Thymus (tissue), 11 donors: ENCODE results near the gene NLRP9. TPM values are rescaled to one million over a fixed set of nuclear protein-coding genes. Genes with fewer than 3 reads are reported as not detected.

ENCODE experiments used
- DNase-seq, 9 donors: peaks; one replicate each; pipeline ENCODE4 v3.0.0-alpha.2; 2013; ENCODE audit warnings: low spot score in 9 of 9, low read depth in 6 of 9, missing footprints in 1 of 9
- H3K27ac ChIP-seq, 2 donors: one replicate each; pipeline ENCODE4 v1.5.1; 2013; ENCODE audit warnings: control low read depth in 1 of 2, low read depth in 1 of 2, low read length in 1 of 2, mild to moderate bottlenecking in 1 of 2, moderate library complexity in 1 of 2
- H3K27me3 ChIP-seq, 2 donors: one replicate each; pipeline ENCODE4 v1.5.1; 2013; ENCODE audit warnings: low read length in 1 of 2; ENCODE audit not compliant: control insufficient read depth in 2 of 2, insufficient read depth in 1 of 2
- H3K36me3 ChIP-seq, 2 donors: one replicate each; pipeline ENCODE4 v1.5.1; 2013; ENCODE audit warnings: low read length in 1 of 2, mild to moderate bottlenecking in 1 of 2, moderate library complexity in 1 of 2; ENCODE audit not compliant: control insufficient read depth in 2 of 2, insufficient read depth in 2 of 2
- H3K4me1 ChIP-seq, 2 donors: one replicate each; pipeline ENCODE4 v1.5.1; 2013; ENCODE audit warnings: low read length in 2 of 2; ENCODE audit not compliant: control insufficient read depth in 2 of 2, insufficient read depth in 2 of 2
- H3K4me3 ChIP-seq, 2 donors: one replicate each; pipeline ENCODE4 v1.5.1; 2013; ENCODE audit warnings: low read length in 2 of 2, control low read depth in 1 of 2, mild to moderate bottlenecking in 1 of 2
- H3K9me3 ChIP-seq, 2 donors: one replicate each; pipeline ENCODE4 v1.5.1; 2013; ENCODE audit warnings: low read length in 1 of 2, mild to moderate bottlenecking in 1 of 2; ENCODE audit not compliant: control insufficient read depth in 2 of 2, insufficient read depth in 1 of 2
- WGBS: extraction: QIAGEN DNeasy Blood & Tissue Kit; methylation state at CpG from one replicate; pipeline ENCODE4 v1.1.7; 2013; 5-methylcytosine and 5-hydroxymethylcytosine counted together
- polyA plus RNA-seq: library from polyadenylated mRNA; stranded (reverse); fragments of 200-250 nt; gene quantifications from one replicate; pipeline ENCODE4 v1.2.3, GENCODE V29; 2013
- total RNA-seq: library from RNA; stranded (reverse); fragments of 120-200 nt; gene quantifications from one replicate; pipeline ENCODE4 v1.2.4, GENCODE V29; 2013
- donor health status: healthy.

Gene NLRP9
- total and polyA plus RNA-seq, 2 donors, result 0.02 TPM; not detected in 1

DNA sequence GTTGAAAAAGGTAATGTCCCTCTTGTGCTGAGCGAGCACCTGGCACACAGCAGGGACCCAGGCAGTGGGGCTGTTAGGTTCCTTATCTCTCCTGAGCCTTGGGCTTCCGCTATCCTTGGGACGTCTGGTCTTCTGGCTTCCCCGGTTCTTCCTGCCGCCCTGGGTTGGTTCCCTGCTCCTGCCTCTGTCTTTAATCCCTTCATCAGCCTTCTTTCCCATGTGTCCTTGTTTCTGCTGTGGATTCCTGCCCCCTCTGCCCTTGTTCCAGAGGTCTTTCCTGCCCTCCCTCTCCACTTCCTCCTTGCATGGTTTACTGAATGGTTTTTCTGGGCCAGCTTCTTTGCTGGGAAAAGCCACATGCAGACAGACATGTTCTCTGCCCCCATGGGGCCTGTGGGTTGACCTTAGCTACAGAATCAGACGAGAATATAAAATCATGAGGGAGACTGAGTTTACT lies 60.6 kb downstream of the NLRP9 start:
- DNase-seq, result no peak
- Histone ChIP-seq H3K27me3 (no peaks in the 10 kb centered on the region), H3K9me3 (no peaks in the 10 kb centered on the region), H3K4me3 (no peak overlapping the region), H3K27ac (peak overlapping the region in 1 of 2 donors; percentile 26), H3K4me1 (peaks cover 15 to 19% of the 10 kb centered on the region in 2 donors), H3K36me3 (peaks cover 44 to 50% of the 10 kb centered on the region in 2 donors)
- 96% methylated on average over 6 of the region's 6 CpGs for WGBS

DNA sequence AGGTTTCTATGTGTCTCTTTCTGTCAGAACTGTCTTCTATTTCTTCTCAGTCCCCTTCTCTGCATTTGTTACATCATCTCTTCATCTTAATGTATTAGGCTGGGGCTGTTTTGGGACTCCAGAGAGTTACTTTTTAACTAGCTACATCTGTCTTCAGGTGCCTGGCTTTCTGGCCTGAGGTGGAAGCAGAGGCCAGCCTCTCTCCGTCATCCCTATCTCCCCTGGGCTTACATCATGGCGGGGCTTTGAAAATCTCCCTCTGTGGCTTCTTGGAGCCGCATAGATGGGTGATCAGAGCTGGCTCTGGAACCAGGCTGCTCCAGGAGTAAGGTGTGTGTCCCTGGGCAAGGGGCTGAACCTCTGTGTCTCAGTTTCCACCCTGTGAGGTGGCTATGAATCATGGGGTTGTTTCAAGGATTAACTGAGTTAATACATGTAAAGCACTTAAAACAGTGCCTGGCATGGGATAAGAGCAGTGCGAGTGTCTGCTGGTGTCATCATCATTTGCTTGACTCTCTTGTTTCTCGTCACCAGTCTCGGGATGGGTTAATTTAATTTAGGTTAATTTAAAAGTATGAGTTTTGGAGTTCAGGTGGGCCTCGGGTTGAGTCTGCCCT lies 61.2 kb downstream of the NLRP9 start:
- no peaks in the 10 kb centered on the region for H3K9me3 ChIP-seq
- peaks cover 15 to 19% of the 10 kb centered on the region in 2 donors for H3K4me1 ChIP-seq
- no peak overlapping the region for H3K4me3 ChIP-seq
- WGBS, result 96% methylated on average over 7 of the region's 7 CpGs
- H3K27ac ChIP-seq, result no peak overlapping the region
- H3K27me3 ChIP-seq, result no peaks in the 10 kb centered on the region
- no peak for DNase-seq
- peaks cover 43 to 45% of the 10 kb centered on the region in 2 donors for H3K36me3 ChIP-seq

DNA sequence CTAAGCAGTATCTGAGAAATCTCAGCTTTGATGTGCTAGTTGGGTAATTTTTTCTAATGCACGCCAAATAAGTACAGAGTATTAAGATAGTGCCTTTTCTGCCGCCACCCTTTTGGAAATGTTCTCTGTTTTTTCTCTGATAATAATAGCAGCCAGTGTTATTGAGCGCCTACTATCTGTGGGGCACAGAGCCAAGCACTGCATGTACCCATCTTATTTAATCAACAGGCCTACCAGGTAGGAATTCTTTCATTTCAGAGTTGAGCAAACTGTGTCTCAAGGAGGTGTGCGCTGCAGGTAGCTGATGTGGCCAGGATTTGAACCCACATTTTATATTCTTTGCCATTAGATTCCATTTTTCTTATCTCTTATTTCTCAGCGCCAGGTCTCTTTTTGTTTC lies 61.8 kb downstream of the NLRP9 start:
- H3K27ac ChIP-seq, result no peak overlapping the region
- DNase-seq, result no peak
- WGBS, result 96% methylated on average over 5 of the region's 5 CpGs
- H3K4me1 ChIP-seq, result peaks cover 15 to 19% of the 10 kb centered on the region in 2 donors
- H3K4me3 ChIP-seq, result no peak overlapping the region
- H3K27me3 ChIP-seq, result no peaks in the 10 kb centered on the region
- no peaks in the 10 kb centered on the region for H3K9me3 ChIP-seq
- peaks cover 39 to 47% of the 10 kb centered on the region in 2 donors for H3K36me3 ChIP-seq

DNA sequence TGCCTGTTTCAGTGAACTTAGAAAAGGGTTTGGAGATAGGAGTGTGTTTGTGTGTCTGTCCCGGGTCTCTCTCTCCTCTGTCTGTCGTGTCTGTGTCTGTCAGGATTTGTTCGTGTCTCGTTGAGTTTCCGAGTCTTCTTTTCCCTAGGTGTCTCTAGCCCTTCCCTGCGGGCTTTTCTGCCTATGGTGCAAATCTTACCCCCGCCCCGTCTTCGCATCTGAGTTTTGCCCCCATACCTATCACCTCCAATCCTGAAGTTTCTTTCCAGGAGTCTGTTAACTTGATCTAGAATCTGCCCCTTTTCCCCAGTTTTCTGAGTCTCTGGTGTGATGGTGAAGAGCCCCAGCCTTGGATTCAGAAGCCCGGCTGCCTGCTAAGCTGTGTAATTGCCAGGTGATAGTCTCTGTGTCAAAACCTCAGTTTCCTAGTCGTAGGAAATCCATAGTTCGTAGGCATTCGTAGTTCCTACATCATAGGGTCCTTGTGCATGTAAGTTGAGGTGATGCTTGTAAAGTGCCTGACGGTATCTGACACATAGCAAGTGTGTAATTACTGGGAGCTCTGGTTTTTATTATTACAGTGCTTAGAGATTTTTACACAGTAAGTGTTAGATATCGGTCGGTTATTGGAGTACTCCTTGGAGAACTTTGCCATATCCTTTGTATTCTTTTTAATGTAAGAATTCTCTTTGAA lies 62.4 kb downstream of the NLRP9 start:
- DNase-seq, result no peak
- Histone ChIP-seq H3K36me3 (peaks cover 35 to 47% of the 10 kb centered on the region in 2 donors), H3K27me3 (no peaks in the 10 kb centered on the region), H3K4me1 (peaks cover 15 to 19% of the 10 kb centered on the region in 2 donors), H3K9me3 (no peaks in the 10 kb centered on the region), H3K4me3 (peak overlapping the region; percentile 71 to 95), H3K27ac (peak overlapping the region; percentile 17 to 90)
- WGBS, result 23% methylated on average over 16 of the region's 16 CpGs

DNA sequence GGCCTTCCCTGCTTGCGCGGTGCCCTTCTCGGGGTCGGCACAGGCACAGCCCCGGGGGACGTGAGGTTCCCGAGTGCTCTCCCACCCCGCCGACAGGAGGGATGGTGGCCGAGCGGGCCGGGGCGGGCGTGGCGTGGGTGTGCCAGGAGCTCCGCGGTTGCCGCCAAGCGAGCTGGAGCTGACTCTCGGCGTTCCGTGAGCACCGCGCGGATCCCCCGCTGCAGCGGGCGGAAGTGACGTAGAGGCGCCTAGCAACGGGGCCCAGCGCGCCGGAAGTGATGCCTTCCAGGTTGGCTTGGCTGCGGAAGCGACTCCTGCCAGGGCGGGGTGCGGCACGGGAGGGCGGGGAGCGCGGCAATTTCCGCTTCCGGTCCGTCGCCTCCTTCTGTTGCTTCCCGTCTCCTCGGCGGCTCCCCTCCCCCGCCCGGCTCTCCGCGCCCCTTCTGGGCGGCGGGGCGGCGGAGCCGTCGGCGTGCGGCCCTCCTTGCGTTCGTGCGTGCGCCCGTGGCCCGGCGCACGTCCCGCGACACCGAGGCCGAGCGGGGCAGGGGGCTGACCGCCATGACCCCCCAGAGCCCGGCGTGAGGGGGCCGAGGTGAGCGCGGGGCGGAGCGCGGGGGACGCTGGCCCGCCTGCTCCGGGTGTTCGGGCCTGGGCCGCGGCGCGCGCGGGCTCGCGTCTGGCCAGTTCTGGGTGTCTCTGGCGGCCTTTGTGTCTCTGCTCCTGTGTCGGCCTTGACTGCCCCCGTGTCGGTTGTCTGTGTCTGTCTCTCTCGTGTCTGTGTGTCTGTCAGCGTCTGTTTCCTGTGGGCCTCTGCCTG lies 63.2 kb downstream of the NLRP9 start, which contains the start of gene EPN1:
Gene EPN1, plus strand, starts transcription at position 386 of the 820 bp plus-strand sequence. CDS start 3,402 bp downstream, outside the sequence.
- H3K4me1 ChIP-seq, result peaks cover 15 to 19% of the 10 kb centered on the region in 2 donors
- no peaks in the 10 kb centered on the region for H3K27me3 ChIP-seq
- peak; percentile 87 to 97 (median 93) for DNase-seq
- no peaks in the 10 kb centered on the region for H3K9me3 ChIP-seq
- WGBS, result 2% methylated on average over 101 of the region's 101 CpGs
- peak within 1 kb of the TSS; percentile 71 to 95 for H3K4me3 ChIP-seq
- H3K27ac ChIP-seq, result peak within 1 kb of the TSS; percentile 32 to 90
- H3K36me3 ChIP-seq, result peaks cover 38 to 48% of the 10 kb centered on the region in 2 donors

DNA sequence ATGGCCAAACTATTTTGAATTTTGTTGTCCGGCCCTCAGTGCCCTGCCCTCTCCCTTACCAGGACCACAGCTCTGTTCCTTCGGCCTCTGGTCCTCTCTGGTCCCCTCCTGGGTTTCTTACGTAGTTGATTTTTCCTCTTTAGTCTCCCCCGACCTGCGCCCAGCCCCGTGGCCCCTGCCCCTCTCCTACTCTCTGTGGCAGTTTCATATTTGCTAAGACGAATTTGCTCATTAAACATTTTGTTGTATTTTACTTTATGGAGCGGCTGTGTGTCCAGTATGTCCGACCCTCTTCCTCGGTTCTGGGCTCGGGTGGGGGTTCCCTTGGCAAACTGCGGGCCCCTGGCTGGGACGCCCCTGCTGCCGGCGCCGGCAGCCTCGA lies 63.8 kb downstream of the NLRP9 start:
- Histone ChIP-seq H3K4me3 (peak overlapping the region; percentile 36 to 95), H3K9me3 (no peaks in the 10 kb centered on the region), H3K27ac (peak overlapping the region; percentile 18 to 49), H3K36me3 (peaks cover 39 to 48% of the 10 kb centered on the region in 2 donors), H3K27me3 (no peaks in the 10 kb centered on the region), H3K4me1 (peaks cover 15 to 19% of the 10 kb centered on the region in 2 donors)
- 61% methylated on average over 17 of the region's 17 CpGs for WGBS
- no peak for DNase-seq

DNA sequence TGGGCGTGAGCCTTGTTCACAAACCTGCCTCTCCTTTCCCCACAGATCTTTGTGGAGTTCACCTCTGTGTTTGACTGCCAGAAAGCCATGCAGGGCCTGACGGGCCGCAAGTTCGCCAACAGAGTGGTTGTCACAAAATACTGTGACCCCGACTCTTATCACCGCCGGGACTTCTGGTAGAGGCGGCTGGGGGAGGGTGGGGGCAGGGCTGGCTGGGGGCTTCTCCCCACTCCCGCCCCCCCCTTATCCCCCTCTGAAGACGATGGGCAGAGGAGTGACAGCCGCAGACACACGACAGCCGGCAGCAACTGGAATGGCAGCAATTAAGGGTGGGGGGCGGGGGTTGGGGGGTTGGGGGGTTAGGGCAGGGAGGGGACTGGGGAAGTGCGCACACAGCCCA lies 64.3 kb downstream of the NLRP9 start:
- no peak overlapping the region for H3K27ac ChIP-seq
- H3K4me1 ChIP-seq, result peaks cover 15 to 19% of the 10 kb centered on the region in 2 donors

DNA sequence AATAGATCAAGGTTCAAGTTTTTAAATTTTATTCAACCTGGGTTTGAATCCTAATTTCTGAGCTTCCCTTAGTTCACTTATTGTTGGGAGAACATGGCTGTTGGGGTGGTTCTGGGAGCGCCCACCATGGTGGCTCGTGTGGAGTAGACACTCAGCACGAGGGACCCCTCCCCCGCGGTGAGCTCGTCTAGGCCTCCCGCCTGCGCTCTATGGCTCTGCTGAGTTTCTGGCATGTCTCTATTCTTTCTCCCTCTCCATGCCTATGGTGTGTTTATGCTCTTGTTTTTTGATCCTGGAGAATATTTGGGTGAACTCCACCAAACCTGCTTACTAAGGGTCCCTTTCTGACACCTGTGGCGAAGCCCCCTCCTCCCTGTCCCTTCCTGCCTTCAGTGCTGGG lies 64.7 kb downstream of the NLRP9 start:
- peaks cover 15 to 19% of the 10 kb centered on the region in 2 donors for H3K4me1 ChIP-seq
- DNase-seq, result no peak
- H3K4me3 ChIP-seq, result no peak overlapping the region
- peaks cover 39 to 48% of the 10 kb centered on the region in 2 donors for H3K36me3 ChIP-seq
- WGBS, result 94% methylated on average over 9 of the region's 9 CpGs
- H3K9me3 ChIP-seq, result no peaks in the 10 kb centered on the region
- no peaks in the 10 kb centered on the region for H3K27me3 ChIP-seq
- no peak overlapping the region for H3K27ac ChIP-seq

More for the DNA sequence above, 64.3 kb downstream of the NLRP9 start:
- H3K27me3 ChIP-seq, result no peaks in the 10 kb centered on the region
- no peaks in the 10 kb centered on the region for H3K9me3 ChIP-seq
- no peak overlapping the region for H3K4me3 ChIP-seq
- 96% methylated on average over 15 of the region's 15 CpGs for WGBS
- peaks cover 39 to 48% of the 10 kb centered on the region in 2 donors for H3K36me3 ChIP-seq
- DNase-seq, result no peak
